Measurements from ENCODE around the gene NBEA. TPM values are rescaled to one million over a fixed set of nuclear protein-coding genes. Genes with fewer than 3 reads are reported as not detected.

The NBEA gene
- total and polyA plus RNA-seq, 8 donors = 1.6 to 36.0 (median 7.7) TPM

- H3K9me3 ChIP-seq = no peaks in the 10 kb centered on the region
- TF ChIP-seq POLR2AphosphoS5 (IDR thresholded peaks at IDR 0.05) (no peak), POLR2A (IDR thresholded peaks at IDR 0.05) (no peak), EP300 (IDR thresholded peaks at IDR 0.05) (no peak), CTCF (IDR thresholded peaks at IDR 0.05) (no peak)
- H3K4me3 ChIP-seq = no peak overlapping the region
- no peaks in the 10 kb centered on the region for H3K4me1 ChIP-seq
- no peaks in the 10 kb centered on the region for H3K27me3 ChIP-seq
- 82 to 97% (median 93%) methylated on average over 2 of the region's 2 CpGs for WGBS, 5 donors
- H3K27ac ChIP-seq = no peak overlapping the region
- DNase-seq = no peak
- H3K36me3 ChIP-seq = no peaks in the 10 kb centered on the region
- intact Hi-C loops (cut with DNase I; ENCODE audit: low total_unique reads) = no loop called here
Measured at GRCh38 chr13:35496761-35497386, 554.8 kb downstream of the NBEA start.

DNA sequence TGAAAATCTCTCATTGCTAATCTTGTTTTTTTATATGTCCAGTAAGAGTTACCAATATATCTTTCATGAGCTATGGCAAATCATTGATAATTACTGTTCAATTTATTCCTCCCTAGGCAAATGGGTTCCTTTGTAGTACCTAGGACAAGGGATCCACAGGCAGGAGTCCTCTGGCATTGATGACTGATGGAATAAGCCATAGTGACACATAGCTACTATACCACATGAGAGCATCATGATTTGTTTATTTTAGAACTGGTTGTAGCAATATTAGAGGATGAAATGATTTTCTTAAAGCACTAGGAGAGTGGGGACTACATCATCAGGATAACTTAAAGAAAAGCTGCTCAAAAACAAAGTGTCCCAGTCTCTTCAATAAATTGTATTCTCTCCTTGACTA lies 556.2 kb downstream of the NBEA start:
- no peak overlapping the region for H3K27ac ChIP-seq
- TF ChIP-seq POLR2AphosphoS5 (IDR thresholded peaks at IDR 0.05) = no peak
- no peak for TF ChIP-seq POLR2A (IDR thresholded peaks at IDR 0.05)
- TF ChIP-seq CTCF (IDR thresholded peaks at IDR 0.05) = no peak
- no peak for TF ChIP-seq EP300 (IDR thresholded peaks at IDR 0.05)
- H3K4me3 ChIP-seq = no peak overlapping the region
- H3K27me3 ChIP-seq = no peaks in the 10 kb centered on the region
- no peaks in the 10 kb centered on the region for H3K36me3 ChIP-seq
- DNase-seq = no peak
- H3K9me3 ChIP-seq = no peaks in the 10 kb centered on the region
- intact Hi-C loops (cut with DNase I; ENCODE audit: low total_unique reads) = no loop called here
- H3K4me1 ChIP-seq = no peaks in the 10 kb centered on the region

GRCh38 chr13:35499196-35499662 lies 557.2 kb downstream of the NBEA start:
- no peak for DNase-seq
- Histone ChIP-seq H3K36me3 (no peaks in the 10 kb centered on the region), H3K27me3 (no peaks in the 10 kb centered on the region), H3K27ac (no peak overlapping the region), H3K9me3 (no peaks in the 10 kb centered on the region), H3K4me3 (no peak overlapping the region), H3K4me1 (no peaks in the 10 kb centered on the region)
- intact Hi-C loops (cut with DNase I; ENCODE audit: low total_unique reads) = no loop called here
- 83 to 98% (median 93%) methylated on average over 2 of the region's 2 CpGs for WGBS, 5 donors
- no peak for TF ChIP-seq CTCF (IDR thresholded peaks at IDR 0.05)
- TF ChIP-seq POLR2A (IDR thresholded peaks at IDR 0.05) = no peak
- TF ChIP-seq POLR2AphosphoS5 (IDR thresholded peaks at IDR 0.05) = no peak
- TF ChIP-seq EP300 (IDR thresholded peaks at IDR 0.05) = no peak

DNA sequence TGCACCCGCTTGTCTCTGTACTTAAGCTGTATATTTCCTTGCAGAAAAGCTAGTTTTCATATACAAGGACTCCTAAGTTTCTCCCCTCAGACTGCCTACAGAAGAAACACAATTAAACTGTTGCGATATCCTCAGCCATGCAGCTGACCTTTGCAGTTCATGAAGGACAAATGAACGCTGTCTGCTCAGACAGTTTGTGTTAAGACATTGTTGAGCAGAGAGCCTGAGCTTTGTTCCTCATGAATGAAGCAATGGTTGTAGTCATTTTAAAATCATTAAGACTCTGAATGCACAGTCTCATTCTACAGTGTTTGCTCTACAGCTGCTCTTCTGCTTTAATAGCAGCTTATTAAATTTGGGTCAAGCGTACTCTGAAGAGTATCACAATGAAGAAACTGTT lies 557.6 kb downstream of the NBEA start:
- WGBS, 5 donors = 79 to 85% (median 81%) methylated on average over 4 of the region's 4 CpGs
- Histone ChIP-seq H3K9me3 (no peaks in the 10 kb centered on the region), H3K27me3 (no peaks in the 10 kb centered on the region), H3K27ac (no peak overlapping the region), H3K4me3 (no peak overlapping the region), H3K4me1 (no peaks in the 10 kb centered on the region), H3K36me3 (no peaks in the 10 kb centered on the region)
- intact Hi-C loops (cut with DNase I; ENCODE audit: low total_unique reads) = no loop called here
- DNase-seq = peak in 1 of 2 donors; percentile 25
- TF ChIP-seq POLR2A (IDR thresholded peaks at IDR 0.05) (no peak), POLR2AphosphoS5 (IDR thresholded peaks at IDR 0.05) (no peak), EP300 (IDR thresholded peaks at IDR 0.05) (no peak), CTCF (IDR thresholded peaks at IDR 0.05) (no peak)

Data from stomach (tissue), 9 donors.